NCI-H69 (cell line): Measurements from ENCODE around the gene BST1.

Source experiments
- DNase-seq: peaks from one replicate; lab custom pipeline; 2025; lab: John Stamatoyannopoulos, UW

Gene BST1, protein sequence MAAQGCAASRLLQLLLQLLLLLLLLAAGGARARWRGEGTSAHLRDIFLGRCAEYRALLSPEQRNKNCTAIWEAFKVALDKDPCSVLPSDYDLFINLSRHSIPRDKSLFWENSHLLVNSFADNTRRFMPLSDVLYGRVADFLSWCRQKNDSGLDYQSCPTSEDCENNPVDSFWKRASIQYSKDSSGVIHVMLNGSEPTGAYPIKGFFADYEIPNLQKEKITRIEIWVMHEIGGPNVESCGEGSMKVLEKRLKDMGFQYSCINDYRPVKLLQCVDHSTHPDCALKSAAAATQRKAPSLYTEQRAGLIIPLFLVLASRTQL

GRCh38 chr4:15702941-15703403 is at the start of gene BST1:
BST1 (plus strand) TSS chr4:15703065; CDS start chr4:15703145, 80 bp downstream.
- DNase-seq: no peak

GRCh38 chr4:15653420-15653819 is 49.4 kb upstream of the BST1 start:
- DNase-seq: no peak

- DNase-seq: peak; percentile 48
These were observed 48.8 kb upstream of the BST1 start for GRCh38 chr4:15653864-15654592.

DNA sequence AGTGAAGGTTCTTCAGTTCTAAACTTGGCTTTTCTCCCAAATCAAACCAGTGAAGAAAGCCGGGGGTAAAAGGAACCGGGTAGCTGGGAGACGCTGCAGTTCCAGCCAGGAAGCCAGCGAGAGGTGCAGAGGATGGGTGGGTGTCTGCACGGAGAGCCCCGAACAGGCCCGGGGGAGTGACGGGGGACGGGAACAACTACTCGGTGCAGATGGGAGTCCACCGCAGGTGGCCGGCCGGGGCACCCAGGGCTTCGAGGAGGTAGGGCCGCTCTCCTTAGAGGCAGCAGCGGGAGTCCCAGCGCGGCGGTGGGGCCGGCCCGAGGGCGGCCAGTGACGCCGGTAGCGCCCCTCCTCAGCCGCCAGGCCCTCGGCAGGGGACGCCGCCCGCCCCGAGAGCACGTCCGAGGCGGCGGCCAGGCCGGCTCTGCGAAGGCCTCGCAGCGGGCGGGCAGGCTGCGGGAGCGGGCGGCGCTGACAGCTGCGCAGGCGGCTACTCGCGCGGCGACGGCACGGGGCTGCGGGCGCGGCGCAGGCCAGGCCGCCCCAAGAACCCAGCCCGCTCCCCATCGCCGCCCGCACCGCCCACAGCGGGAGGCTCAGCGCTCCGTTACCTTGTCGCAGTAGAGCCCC is 48.2 kb upstream of the BST1 start:
- DNase-seq: peak; percentile 78

- peak; percentile 89 for DNase-seq
These were observed 47.4 kb upstream of the BST1 start, which contains the start of gene FBXL5 for GRCh38 chr4:15655223-15656037. FBXL5 (minus strand) TSS chr4:15655357; CDS start chr4:15655287, 70 bp downstream.

- DNase-seq: peak; percentile 41
These were observed 46.8 kb upstream of the BST1 start for GRCh38 chr4:15656038-15656470.

- DNase-seq: no peak
These were observed 45.5 kb upstream of the BST1 start for GRCh38 chr4:15657366-15657765.

GRCh38 chr4:15658136-15658770 is 44.6 kb upstream of the BST1 start:
- no peak for DNase-seq

GRCh38 chr4:15658781-15659180 is 44.1 kb upstream of the BST1 start:
- DNase-seq: no peak

- DNase-seq: no peak
These were observed 42.9 kb upstream of the BST1 start for GRCh38 chr4:15659768-15660570.

GRCh38 chr4:15665753-15666365 is 37.0 kb upstream of the BST1 start:
- no peak for DNase-seq

DNA sequence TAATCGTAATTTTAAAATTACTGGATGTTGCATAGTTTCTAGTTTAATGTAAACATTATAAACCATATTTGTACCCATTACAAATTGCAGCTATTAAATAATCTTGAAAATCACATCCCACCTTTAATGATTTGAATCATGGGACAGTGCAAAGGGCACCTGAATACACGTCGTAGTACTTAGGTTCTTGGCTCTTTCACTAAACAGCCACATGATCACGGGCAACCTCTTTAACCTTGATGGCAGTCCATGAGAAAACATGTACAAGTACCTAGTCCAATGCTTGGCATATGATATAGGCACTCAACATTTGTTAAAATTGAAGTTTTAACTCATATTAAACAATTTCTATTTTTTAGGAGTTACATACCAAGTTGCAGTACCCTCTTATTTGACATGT is 35.9 kb upstream of the BST1 start:
- no peak for DNase-seq

- no peak for DNase-seq
These were observed 34.1 kb upstream of the BST1 start for GRCh38 chr4:15668566-15669435.

DNA sequence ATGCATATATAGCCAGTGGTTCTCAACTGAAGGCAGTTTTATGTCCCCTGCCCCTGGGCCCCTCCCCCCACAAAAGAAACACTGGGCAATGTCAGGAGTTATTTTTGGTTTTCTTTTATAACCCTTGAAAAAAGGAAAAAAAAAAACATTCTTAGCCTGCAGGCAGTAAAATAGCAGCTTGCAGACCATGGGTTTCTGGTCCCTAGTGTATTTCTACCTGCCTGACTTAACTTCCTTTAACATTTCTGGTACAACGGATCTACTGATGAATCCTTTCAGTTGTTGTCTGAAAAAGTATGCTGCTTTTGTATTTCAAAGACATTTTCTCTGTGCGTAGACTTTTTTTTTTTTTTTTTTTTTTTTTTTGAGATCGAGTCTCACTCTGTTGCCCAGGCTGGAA is 32.3 kb upstream of the BST1 start:
- DNase-seq: no peak

DNA sequence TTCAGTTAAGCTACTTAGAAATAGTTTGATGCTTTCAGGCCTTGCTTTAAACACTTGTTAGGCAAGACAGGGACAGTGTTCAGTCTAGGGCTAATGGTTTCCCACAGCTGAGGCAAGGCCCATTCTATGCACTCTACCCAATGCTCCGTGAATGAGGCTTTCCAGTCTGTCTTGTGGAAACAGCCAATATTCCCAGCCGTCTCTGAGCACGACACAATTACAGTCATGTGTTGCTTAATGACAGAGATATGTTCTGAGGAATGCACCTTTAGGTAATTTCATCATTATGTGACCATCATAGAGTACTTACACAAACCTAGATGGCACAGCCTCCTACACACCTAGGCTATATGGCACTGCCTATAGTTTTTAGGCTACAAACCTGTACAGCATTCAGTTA is 30.8 kb upstream of the BST1 start:
- no peak for DNase-seq

- no peak for DNase-seq
These were observed 29.5 kb upstream of the BST1 start for GRCh38 chr4:15673337-15673736.

DNA sequence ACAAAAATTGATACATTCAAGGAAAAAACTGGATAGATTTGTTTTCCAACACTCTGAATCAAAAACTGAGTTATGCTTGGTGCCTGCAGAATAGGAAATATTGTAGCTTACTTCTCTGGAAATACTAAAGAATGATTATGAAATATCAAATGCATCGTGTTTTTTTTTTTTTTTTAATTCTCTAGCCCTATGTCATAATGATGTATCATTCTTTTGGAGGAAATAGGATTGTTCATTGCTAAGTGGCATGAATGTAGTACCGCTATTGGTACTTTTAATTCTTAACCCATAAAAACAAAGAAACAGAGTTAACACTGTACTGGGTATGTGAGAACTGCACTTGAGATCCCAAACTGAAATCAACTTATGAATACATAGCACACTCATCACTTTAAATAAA is 28.8 kb upstream of the BST1 start:
- no peak for DNase-seq

DNA sequence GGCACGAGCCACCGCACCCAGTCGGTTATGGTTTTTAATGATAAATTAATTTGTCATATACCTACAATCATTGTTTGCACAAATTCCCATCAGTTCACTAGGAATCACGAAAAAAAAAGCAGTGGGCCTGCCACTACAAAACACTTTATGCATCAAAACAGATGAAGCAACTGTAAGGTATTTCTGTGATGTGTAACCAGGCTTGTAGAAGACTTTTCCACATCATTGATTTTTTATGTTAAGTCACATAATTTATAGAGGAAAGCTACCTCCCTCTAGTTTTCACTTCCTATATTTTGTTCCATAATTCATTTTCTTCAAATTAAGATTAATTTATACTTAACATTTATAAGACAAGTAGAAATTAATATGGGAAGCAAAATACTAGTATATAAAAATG is 27.9 kb upstream of the BST1 start:
- no peak for DNase-seq

DNA sequence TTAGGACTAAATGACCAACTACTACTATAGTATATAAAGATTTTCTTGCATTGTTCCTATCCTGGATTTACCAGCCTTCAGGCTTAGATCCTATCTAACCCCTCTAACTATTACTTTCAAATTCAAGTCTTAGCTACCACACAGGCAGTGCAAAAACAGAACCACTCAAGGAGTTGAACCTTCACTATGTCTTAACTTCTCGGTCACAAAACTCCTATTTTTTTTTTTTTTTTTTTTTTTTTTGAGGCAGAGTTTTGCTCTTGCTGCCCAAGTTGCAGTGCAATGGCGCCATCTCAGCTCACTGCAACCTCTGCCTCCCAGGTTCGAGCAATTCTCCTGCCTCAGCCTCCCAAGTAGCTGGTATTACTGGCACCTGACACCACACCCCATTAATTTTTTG is 27.5 kb upstream of the BST1 start:
- no peak for DNase-seq
